HL-60 (cell line): ENCODE measurements around the gene PHPT1.

Source experiments
- CTCF ChIP-seq: IDR thresholded peaks from one replicate; pipeline ENCODE4 v1.5.1; 2011; ENCODE audit warnings: low read length, control low read depth, inconsistent platforms; ENCODE audit not compliant: insufficient read depth
- POLR2AphosphoS5 ChIP-seq: IDR thresholded peaks from 2 replicates; pipeline ENCODE4 v1.6.1; 2012; ENCODE audit warnings: low read depth

- TF ChIP-seq POLR2AphosphoS5 (no peak; the same call in 1 of the 2 replicates), CTCF (no peak)
Measured at GRCh38 chr9:136828474-136829140, 20.6 kb upstream of the PHPT1 start.
